ENCODE data around the gene PLCB4. TPM values are rescaled to one million over a fixed set of nuclear protein-coding genes. Genes with fewer than 3 reads are reported as not detected.
A peak's percentile ranks its signal among the peaks of the same experiment; 100 is the strongest.

The PLCB4 gene
- total RNA-seq, 1 donor from 2014 or later = 20.6 TPM

DNA sequence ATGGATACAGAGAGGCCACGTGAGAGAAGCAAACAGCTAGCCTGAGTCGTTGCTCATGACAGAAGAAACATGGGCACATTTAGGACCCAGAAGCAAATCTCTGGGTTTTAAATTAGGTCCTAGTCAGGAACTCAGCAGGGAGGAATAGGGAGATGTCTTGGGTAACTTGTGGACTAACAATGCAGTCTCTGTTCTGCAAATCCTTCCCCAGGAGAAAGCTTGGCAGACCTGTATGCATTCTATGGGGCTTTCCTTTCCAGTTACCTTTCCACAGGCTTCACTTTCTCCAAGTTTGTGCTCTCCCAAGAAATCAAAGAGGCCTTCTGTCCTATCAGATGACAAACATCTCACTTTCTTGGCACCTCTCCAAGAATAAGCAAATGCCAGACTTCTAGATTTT lies 47.2 kb upstream of the PLCB4 start:
- Mint-ChIP-seq H3K27me3 (ENCODE audit: insufficient read depth, low read depth) (no peaks in the 10 kb centered on the region), H3K9me3 (no peaks in the 10 kb centered on the region), H3K27ac (no peak overlapping the region), H3K4me3 (no peak overlapping the region), H3K4me1 (peaks cover 14% of the 10 kb centered on the region), H3K36me3 (no peaks in the 10 kb centered on the region)
- DNase-seq (ENCODE audit: low spot score) = no peak
- no peaks in the 10 kb centered on the region for H3K9me3 ChIP-seq (ENCODE audit: low read depth)
- no peak overlapping the region for H3K4me3 ChIP-seq
- H2AFZ ChIP-seq (replicated peaks) = peak overlapping the region; percentile 15
- H3F3A ChIP-seq (ENCODE audit: low read depth) = peaks cover 11% of the 10 kb centered on the region
- peaks cover 31% of the 10 kb centered on the region for H3K4me1 ChIP-seq
- H3K27me3 ChIP-seq = no peaks in the 10 kb centered on the region
- H4K20me1 ChIP-seq (ENCODE audit: low read depth) = no peaks in the 10 kb centered on the region
- no peaks in the 10 kb centered on the region for H3K36me3 ChIP-seq
- H3K79me2 ChIP-seq (ENCODE audit: low read depth) = no peaks in the 10 kb centered on the region
- H3K9ac ChIP-seq = no peak overlapping the region
- H3K27ac ChIP-seq = no peak overlapping the region
- TF ChIP-seq EZH2 (IDR thresholded peaks at IDR 0.05) = no peak
- TF ChIP-seq EZH2phosphoT487 (IDR thresholded peaks at IDR 0.05) = no peak
- no peak for TF ChIP-seq CTCF (IDR thresholded peaks at IDR 0.05)
- H3K4me2 ChIP-seq = no peak overlapping the region

DNA sequence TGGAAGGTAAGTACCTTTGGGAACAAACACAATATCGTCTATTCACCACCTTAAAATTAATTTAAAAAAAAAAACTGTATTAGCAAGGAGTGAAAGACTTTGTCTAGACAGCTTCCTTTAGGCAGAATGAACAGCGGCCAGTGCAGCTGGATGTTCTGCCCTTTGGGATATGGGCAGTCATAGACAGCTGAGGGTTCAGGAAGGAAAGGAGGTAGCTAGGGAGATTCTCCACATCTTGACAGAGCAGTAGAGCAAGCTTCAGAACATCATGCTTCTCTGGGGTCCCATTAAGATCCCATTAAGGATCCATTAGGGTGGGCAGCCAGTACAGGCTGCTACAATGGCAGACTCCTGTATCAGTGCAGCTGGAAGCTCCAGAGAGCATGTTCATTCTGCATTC lies 46.5 kb upstream of the PLCB4 start:
- no peaks in the 10 kb centered on the region for H3K36me3 Mint-ChIP-seq
- no peak overlapping the region for H3K4me3 Mint-ChIP-seq
- H3K79me2 ChIP-seq (ENCODE audit: low read depth) = no peaks in the 10 kb centered on the region
- no peak overlapping the region for H3K4me3 ChIP-seq
- H3K4me1 Mint-ChIP-seq = peaks cover 14% of the 10 kb centered on the region
- no peak overlapping the region for H3K9ac ChIP-seq
- H3K4me1 ChIP-seq = peaks cover 26% of the 10 kb centered on the region
- no peak overlapping the region for H3K27ac ChIP-seq
- no peaks in the 10 kb centered on the region for H3K27me3 Mint-ChIP-seq (ENCODE audit: insufficient read depth, low read depth)
- no peak overlapping the region for H3K4me2 ChIP-seq
- TF ChIP-seq EZH2 (IDR thresholded peaks at IDR 0.05) = no peak
- TF ChIP-seq CTCF (IDR thresholded peaks at IDR 0.05) = no peak
- TF ChIP-seq EZH2phosphoT487 (IDR thresholded peaks at IDR 0.05) = no peak
- peaks cover 11% of the 10 kb centered on the region for H3F3A ChIP-seq (ENCODE audit: low read depth)
- no peaks in the 10 kb centered on the region for H3K9me3 ChIP-seq (ENCODE audit: low read depth)
- no peaks in the 10 kb centered on the region for H3K27me3 ChIP-seq
- no peaks in the 10 kb centered on the region for H3K9me3 Mint-ChIP-seq
- no peak overlapping the region for H2AFZ ChIP-seq (replicated peaks)
- DNase-seq (ENCODE audit: low spot score) = no peak
- H3K36me3 ChIP-seq = no peaks in the 10 kb centered on the region
- H3K27ac Mint-ChIP-seq = no peak overlapping the region
- H4K20me1 ChIP-seq (ENCODE audit: low read depth) = no peaks in the 10 kb centered on the region

- no peak overlapping the region for H2AFZ ChIP-seq (replicated peaks)
- no peak overlapping the region for H3K4me3 Mint-ChIP-seq
- H3K79me2 ChIP-seq (ENCODE audit: low read depth) = no peaks in the 10 kb centered on the region
- no peak for DNase-seq (ENCODE audit: low spot score)
- no peaks in the 10 kb centered on the region for H4K20me1 ChIP-seq (ENCODE audit: low read depth)
- no peaks in the 10 kb centered on the region for H3K9me3 Mint-ChIP-seq
- H3K4me1 Mint-ChIP-seq = peaks cover 9% of the 10 kb centered on the region
- H3K27me3 Mint-ChIP-seq (ENCODE audit: insufficient read depth, low read depth) = no peaks in the 10 kb centered on the region
- H3F3A ChIP-seq (ENCODE audit: low read depth) = peaks cover 4% of the 10 kb centered on the region
- no peaks in the 10 kb centered on the region for H3K36me3 ChIP-seq
- no peak overlapping the region for H3K27ac Mint-ChIP-seq
- no peaks in the 10 kb centered on the region for H3K9me3 ChIP-seq (ENCODE audit: low read depth)
- H3K4me2 ChIP-seq = no peak overlapping the region
- no peak overlapping the region for H3K4me3 ChIP-seq
- H3K4me1 ChIP-seq = peaks cover 16% of the 10 kb centered on the region
- H3K27me3 ChIP-seq = no peaks in the 10 kb centered on the region
- no peak overlapping the region for H3K27ac ChIP-seq
- no peaks in the 10 kb centered on the region for H3K36me3 Mint-ChIP-seq
- H3K9ac ChIP-seq = no peak overlapping the region
- TF ChIP-seq CTCF (IDR thresholded peaks at IDR 0.05) = no peak
- no peak for TF ChIP-seq EZH2 (IDR thresholded peaks at IDR 0.05)
- no peak for TF ChIP-seq EZH2phosphoT487 (IDR thresholded peaks at IDR 0.05)
Observed at GRCh38 chr20:9024606-9025005, 44.3 kb upstream of the PLCB4 start.
